ENCODE results near the gene PRPF19.
"Not testable (repeated sequence)": the region's sequence is repeated elsewhere in the genome, so short reads cannot be mapped to it uniquely, and the experiment has no call there.

GRCh38 chr11:60909680-60910280 lies 3.4 kb upstream of the PRPF19 start:
- not testable (repeated sequence) for TF ChIP-seq EZH2phosphoT487 (conservative IDR thresholded peaks at IDR 0.05; ENCODE audit: low read length); CTCF (IDR thresholded peaks at IDR 0.05; ENCODE audit: insufficient read depth, low read length, poor library complexity, severe bottlenecking)

Data from SU-DHL-6 (cell line).